ENCODE data around the gene ELSPBP1. TPM values are rescaled to one million over a fixed set of nuclear protein-coding genes. Genes with fewer than 3 reads are reported as not detected.

ELSPBP1 gene
- total and polyA plus RNA-seq, 2 donors (not counting 1 experiment from before 2014, with no cell fraction given) = not detected

- no peaks in the 10 kb centered on the region for H4K20me1 ChIP-seq (ENCODE audit: control insufficient read depth, extremely low read depth, insufficient read depth, low read length)
- no peak overlapping the region for H3K9ac ChIP-seq (ENCODE audit: insufficient read depth, low read length)
- H3K9me3 ChIP-seq (ENCODE audit: control insufficient read depth, insufficient read depth, low read depth, low read length) = no peaks in the 10 kb centered on the region
- H3K27ac ChIP-seq (ENCODE audit: insufficient read depth, low read length) = no peak overlapping the region
- H3K4me3 ChIP-seq (replicated peaks in 1 of 4; ENCODE audit: control extremely low read depth in 1 of 4, insufficient read depth in 1 of 4, low read depth in 3 of 4, low read length in 4 of 4) = no peak overlapping the region
- TF ChIP-seq CTCF (conservative IDR thresholded peaks at IDR 0.05 in 1 of 2, IDR thresholded peaks at IDR 0.05 in 1 of 2; ENCODE audit: low read depth in 1 of 2, low read length in 2 of 2) = no peak
- TF ChIP-seq EZH2 (IDR thresholded peaks at IDR 0.05; ENCODE audit: low read length, missing control alignments) = no peak
- H3K4me2 ChIP-seq (ENCODE audit: extremely low read depth, insufficient read depth, low read length) = no peak overlapping the region
- H2AFZ ChIP-seq (ENCODE audit: low read length) = no peak overlapping the region
- H3K36me3 ChIP-seq (ENCODE audit: control insufficient read depth, insufficient read depth, low read length) = no peaks in the 10 kb centered on the region
- DNase-seq (ENCODE audit: low read depth in 2 of 2) = no peak
- no peaks in the 10 kb centered on the region for H3K27me3 ChIP-seq (ENCODE audit: control insufficient read depth, insufficient read depth, low read length)
- H3K4me1 ChIP-seq (ENCODE audit: control insufficient read depth, extremely low read depth, insufficient read depth, low read length) = no peaks in the 10 kb centered on the region
- H3K79me2 ChIP-seq (ENCODE audit: control insufficient read depth, insufficient read depth, low read length) = no peaks in the 10 kb centered on the region
Observed at GRCh38 chr19:48025480-48025879, 31.0 kb downstream of the ELSPBP1 start.

GRCh38 chr19:48029431-48029830 is 35.0 kb downstream of the ELSPBP1 start:
- TF ChIP-seq EZH2 (IDR thresholded peaks at IDR 0.05; ENCODE audit: low read length, missing control alignments) (no peak), CTCF (conservative IDR thresholded peaks at IDR 0.05 in 1 of 2, IDR thresholded peaks at IDR 0.05 in 1 of 2; ENCODE audit: low read depth in 1 of 2, low read length in 2 of 2) (no peak)
- no peak for DNase-seq (ENCODE audit: low read depth in 2 of 2)
- Histone ChIP-seq H2AFZ (ENCODE audit: low read length) (no peak overlapping the region), H3K4me1 (ENCODE audit: control insufficient read depth, extremely low read depth, insufficient read depth, low read length) (no peaks in the 10 kb centered on the region), H3K4me3 (replicated peaks in 1 of 4; ENCODE audit: control extremely low read depth in 1 of 4, insufficient read depth in 1 of 4, low read depth in 3 of 4, low read length in 4 of 4) (no peak overlapping the region), H3K27me3 (ENCODE audit: control insufficient read depth, insufficient read depth, low read length) (no peaks in the 10 kb centered on the region), H3K9ac (ENCODE audit: insufficient read depth, low read length) (no peak overlapping the region), H4K20me1 (ENCODE audit: control insufficient read depth, extremely low read depth, insufficient read depth, low read length) (no peaks in the 10 kb centered on the region), H3K27ac (ENCODE audit: insufficient read depth, low read length) (no peak overlapping the region), H3K9me3 (ENCODE audit: control insufficient read depth, insufficient read depth, low read depth, low read length) (no peaks in the 10 kb centered on the region), H3K36me3 (ENCODE audit: control insufficient read depth, insufficient read depth, low read length) (no peaks in the 10 kb centered on the region), H3K79me2 (ENCODE audit: control insufficient read depth, insufficient read depth, low read length) (no peaks in the 10 kb centered on the region), H3K4me2 (ENCODE audit: extremely low read depth, insufficient read depth, low read length) (no peak overlapping the region)

GRCh38 chr19:48030073-48030472 is 35.6 kb downstream of the ELSPBP1 start:
- no peak for DNase-seq (ENCODE audit: low read depth in 2 of 2)
- no peak overlapping the region for H3K9ac ChIP-seq (ENCODE audit: insufficient read depth, low read length)
- H4K20me1 ChIP-seq (ENCODE audit: control insufficient read depth, extremely low read depth, insufficient read depth, low read length) = no peaks in the 10 kb centered on the region
- H3K4me1 ChIP-seq (ENCODE audit: control insufficient read depth, extremely low read depth, insufficient read depth, low read length) = no peaks in the 10 kb centered on the region
- no peaks in the 10 kb centered on the region for H3K79me2 ChIP-seq (ENCODE audit: control insufficient read depth, insufficient read depth, low read length)
- no peak overlapping the region for H3K27ac ChIP-seq (ENCODE audit: insufficient read depth, low read length)
- H3K4me2 ChIP-seq (ENCODE audit: extremely low read depth, insufficient read depth, low read length) = no peak overlapping the region
- no peaks in the 10 kb centered on the region for H3K27me3 ChIP-seq (ENCODE audit: control insufficient read depth, insufficient read depth, low read length)
- TF ChIP-seq CTCF (conservative IDR thresholded peaks at IDR 0.05 in 1 of 2, IDR thresholded peaks at IDR 0.05 in 1 of 2; ENCODE audit: low read depth in 1 of 2, low read length in 2 of 2) (no peak), EZH2 (IDR thresholded peaks at IDR 0.05; ENCODE audit: low read length, missing control alignments) (no peak)
- H2AFZ ChIP-seq (ENCODE audit: low read length) = no peak overlapping the region
- H3K4me3 ChIP-seq (replicated peaks in 1 of 4; ENCODE audit: control extremely low read depth in 1 of 4, insufficient read depth in 1 of 4, low read depth in 3 of 4, low read length in 4 of 4) = no peak overlapping the region
- no peaks in the 10 kb centered on the region for H3K9me3 ChIP-seq (ENCODE audit: control insufficient read depth, insufficient read depth, low read depth, low read length)
- H3K36me3 ChIP-seq (ENCODE audit: control insufficient read depth, insufficient read depth, low read length) = no peaks in the 10 kb centered on the region

Data from fibroblast of lung (primary cell).